ENCODE measurements around the gene TSACC.

DNA sequence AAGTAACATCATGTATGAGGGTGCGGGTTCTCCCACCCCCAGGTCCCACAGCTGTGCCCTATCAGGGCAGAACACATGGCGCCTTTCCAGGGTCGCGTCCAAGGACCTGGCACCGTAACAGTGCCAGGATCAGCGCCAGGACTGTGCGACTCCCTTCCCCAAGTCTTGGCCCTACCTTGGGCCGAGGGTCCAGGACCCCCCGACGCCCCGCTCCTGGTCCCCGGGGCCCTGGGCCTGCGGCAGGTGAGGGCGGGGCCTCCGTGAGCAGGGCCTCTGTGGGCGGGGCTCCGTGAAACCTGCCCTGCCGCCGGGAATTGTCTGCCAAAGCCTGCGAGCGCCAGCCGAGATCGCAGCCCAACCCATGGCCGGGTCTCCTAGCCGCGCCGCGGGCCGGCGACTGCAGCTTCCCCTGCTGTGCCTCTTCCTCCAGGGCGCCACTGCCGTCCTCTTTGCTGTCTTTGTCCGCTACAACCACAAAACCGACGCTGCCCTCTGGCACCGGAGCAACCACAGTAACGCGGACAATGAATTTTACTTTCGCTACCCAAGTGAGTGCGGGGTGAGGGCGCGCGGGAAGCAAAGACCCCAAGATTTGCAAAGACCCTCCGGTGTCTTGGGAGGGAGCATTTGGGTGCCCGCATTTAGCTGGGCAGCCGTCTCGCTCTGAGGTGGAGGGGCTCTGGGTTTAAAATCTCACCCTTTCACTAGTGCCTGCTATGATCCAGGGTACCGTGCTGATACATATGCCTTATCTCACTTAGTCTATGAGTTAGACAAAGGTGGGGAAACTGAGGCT is 30.8 kb downstream of the TSACC start, which contains the start of gene RHBG:
- TF ChIP-seq YY1 (IDR thresholded peaks at IDR 0.05; ENCODE audit: insufficient read depth, insufficient read length) (no peak), ZNF274 (IDR thresholded peaks at IDR 0.05; ENCODE audit: low read depth, low read length) (no peak), SUZ12 (IDR thresholded peaks at IDR 0.05; ENCODE audit: extremely low read depth, insufficient read depth, insufficient read length) (no peak)

Data from NT2/D1 (cell line).